IMR-90 (cell line): ENCODE data around the gene FITM2.
"Not testable (repeated sequence)": the region's sequence is repeated elsewhere in the genome, so short reads cannot be mapped to it uniquely, and the experiment has no call there.

Source experiments
- CEBPB ChIP-seq: IDR thresholded peaks from 2 replicates; pipeline ENCODE4 v1.6.1; 2012; ENCODE audit warnings: low read depth, low read length, improper control_type of control experiment
- CHD1 ChIP-seq: IDR thresholded peaks from 2 replicates; pipeline ENCODE4 v1.6.1; 2012; ENCODE audit warnings: low read depth, low read length, improper control_type of control experiment
- CTCF ChIP-seq: conservative IDR thresholded peaks from 2 replicates; pipeline ENCODE4 v1.5.1; 2012; ENCODE audit warnings: mild to moderate bottlenecking, low read depth, low read length, improper control_type of control experiment
- FOS ChIP-seq: fragments of 150-350 bp; IDR thresholded peaks from 2 replicates; pipeline ENCODE4 v1.6.1; 2016; ENCODE audit warnings: low read depth, low read length
- MXI1 ChIP-seq: IDR thresholded peaks from 2 replicates; pipeline ENCODE4 v1.6.1; 2012; ENCODE audit warnings: low read depth, mild to moderate bottlenecking, low read length, moderate library complexity, borderline replicate concordance
- POLR2A ChIP-seq: IDR thresholded peaks from 2 replicates; pipeline ENCODE4 v1.6.1; 2012; ENCODE audit warnings: mild to moderate bottlenecking, low read depth, low read length
- RAD21 ChIP-seq: IDR thresholded peaks from 2 replicates; pipeline ENCODE4 v1.6.1; 2012; ENCODE audit warnings: low read length, improper control_type of control experiment
- RCOR1 ChIP-seq: IDR thresholded peaks from 2 replicates; pipeline ENCODE4 v1.6.1; 2012; ENCODE audit warnings: mild to moderate bottlenecking, low read length, improper control_type of control experiment; ENCODE audit not compliant: insufficient replicate concordance
- USF2 ChIP-seq: fragments of 150-350 bp; IDR thresholded peaks from 2 replicates; pipeline ENCODE4 v1.6.1; 2017; ENCODE audit warnings: mild to moderate bottlenecking, antibody characterized with exemption, low read length, low read depth

- not testable (repeated sequence) for TF ChIP-seq CTCF, RCOR1, CEBPB, POLR2A, FOS, USF2, MXI1, RAD21, CHD1
Observed at GRCh38 chr20:44345941-44346340, 34.9 kb upstream of the FITM2 start.
